B cell (primary cell): ENCODE data around the gene CRIP3.

ENCODE experiments used
- CTCF ChIP-seq: fragments of 200-600 bp; IDR thresholded peaks from one replicate; pipeline ENCODE4 v1.8.0; 2022; ENCODE audit warnings: antibody characterized with exemption, mild to moderate bottlenecking
- EZH2 ChIP-seq: IDR thresholded peaks from 2 replicates; pipeline ENCODE4 v1.6.1; 2012; ENCODE audit warnings: borderline replicate concordance, low read depth, mild to moderate bottlenecking, moderate library complexity, low read length; ENCODE audit not compliant: insufficient read depth, poor library complexity, severe bottlenecking

- TF ChIP-seq CTCF (no peak), EZH2 (no peak)
Measured at GRCh38 chr6:43310134-43310533, 1.5 kb upstream of the CRIP3 start.
